HG03097 (cell line): ENCODE data around the gene MTF2.
"Not testable (repeated sequence)": the region's sequence is repeated elsewhere in the genome, so short reads cannot be mapped to it uniquely, and the experiment has no call there.

ENCODE experiments used
- ATAC-seq: cut with Tn5 transposase; IDR thresholded peaks from one replicate; pipeline ENCODE4 v1.9.1; 2021; ENCODE audit not compliant: unreplicated experiment, low FRiP score

Gene MTF2

DNA sequence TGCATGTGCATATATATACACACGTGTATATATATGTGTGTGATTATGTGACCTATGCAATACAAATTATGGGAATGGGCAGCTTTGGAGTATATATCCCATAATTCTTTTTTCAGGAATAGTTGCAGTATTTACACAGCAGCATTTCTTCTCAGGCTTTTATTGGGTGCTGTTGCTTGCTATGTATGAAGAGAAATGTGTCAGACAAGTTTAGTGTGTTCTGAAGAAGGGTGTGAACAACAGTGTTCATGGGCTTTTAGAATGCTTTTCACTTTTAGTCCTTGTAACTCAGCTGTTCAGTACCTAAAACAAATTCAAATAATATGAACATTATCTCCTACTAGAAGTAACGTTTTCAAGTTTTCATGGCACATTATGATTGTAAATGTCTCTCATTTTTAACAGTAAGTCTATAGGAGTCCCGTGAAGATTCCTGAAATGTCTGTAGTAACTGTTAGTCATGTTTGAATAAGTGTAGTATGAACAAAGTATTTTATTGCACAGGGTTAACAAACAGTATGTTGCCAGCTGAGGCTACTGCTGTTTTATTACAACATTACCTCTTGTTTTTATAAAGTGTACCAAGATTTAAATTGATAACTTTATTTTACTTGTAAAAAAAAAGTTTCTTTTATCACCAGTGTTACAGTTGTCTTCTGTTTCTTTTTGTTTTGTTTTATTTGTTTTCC is 58.7 kb downstream of the MTF2 start:
- ATAC-seq = no peak

- no peak for ATAC-seq
Measured at GRCh38 chr1:93140106-93140505, 61.0 kb downstream of the MTF2 start.

DNA sequence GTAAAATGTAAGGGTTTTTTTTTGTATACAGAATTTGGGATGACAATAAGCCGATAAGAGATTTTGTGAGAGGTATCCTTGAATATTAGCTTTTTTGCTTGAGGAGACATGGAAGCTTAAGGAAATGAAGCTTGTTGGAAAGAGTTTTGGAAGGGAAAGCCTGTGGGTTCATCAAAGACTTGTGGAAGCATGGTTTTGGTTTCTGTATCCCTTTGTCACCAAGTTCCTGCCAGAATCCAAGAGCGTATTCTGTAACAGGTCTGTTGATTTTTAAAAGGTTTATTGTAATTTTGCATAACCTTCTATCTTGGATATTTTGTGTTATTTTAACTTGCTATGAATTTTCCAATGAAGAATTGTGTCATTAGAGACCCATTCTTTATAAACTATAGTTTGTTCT is 63.1 kb downstream of the MTF2 start:
- no peak for ATAC-seq

DNA sequence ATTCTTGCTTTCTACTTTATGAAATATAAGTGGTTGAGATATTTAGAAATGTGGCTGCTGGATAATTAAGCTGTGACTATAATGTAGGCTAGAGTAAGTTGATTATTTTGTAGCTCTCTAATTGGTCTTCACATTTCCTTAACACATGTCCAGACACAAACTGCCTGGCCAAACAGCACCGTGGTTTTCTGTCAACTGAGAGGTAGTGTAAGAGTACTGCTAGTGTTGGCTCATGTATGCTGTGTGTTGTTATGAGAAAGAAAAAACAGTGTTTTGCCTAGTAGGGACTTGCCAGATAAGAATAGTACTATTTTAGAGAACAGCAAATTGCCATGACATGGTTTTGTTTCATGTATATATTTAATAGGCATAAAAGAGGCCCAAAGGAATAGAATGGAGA is 64.1 kb downstream of the MTF2 start:
- ATAC-seq = no peak

DNA sequence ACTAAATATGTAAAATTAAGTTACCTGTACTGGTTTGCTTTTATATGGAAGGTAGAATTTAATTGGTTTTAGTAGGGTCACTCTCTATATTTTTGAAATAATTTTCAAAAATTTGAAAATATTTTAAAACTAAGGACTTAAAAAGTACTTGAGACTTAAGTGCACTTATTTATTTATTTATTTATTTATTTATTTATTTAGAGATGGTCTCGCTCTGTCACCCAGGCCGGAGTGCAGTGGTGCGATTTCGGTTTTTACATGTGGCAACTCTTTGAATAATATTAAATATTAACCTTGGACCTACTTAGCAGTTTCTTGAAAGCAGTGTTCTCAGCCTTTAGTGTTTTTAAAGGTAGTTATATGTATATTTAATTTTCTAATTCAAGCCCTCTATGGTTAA is 64.7 kb downstream of the MTF2 start:
- no peak for ATAC-seq

- ATAC-seq = no peak
Measured at GRCh38 chr1:93148001-93148400, 68.9 kb downstream of the MTF2 start.

DNA sequence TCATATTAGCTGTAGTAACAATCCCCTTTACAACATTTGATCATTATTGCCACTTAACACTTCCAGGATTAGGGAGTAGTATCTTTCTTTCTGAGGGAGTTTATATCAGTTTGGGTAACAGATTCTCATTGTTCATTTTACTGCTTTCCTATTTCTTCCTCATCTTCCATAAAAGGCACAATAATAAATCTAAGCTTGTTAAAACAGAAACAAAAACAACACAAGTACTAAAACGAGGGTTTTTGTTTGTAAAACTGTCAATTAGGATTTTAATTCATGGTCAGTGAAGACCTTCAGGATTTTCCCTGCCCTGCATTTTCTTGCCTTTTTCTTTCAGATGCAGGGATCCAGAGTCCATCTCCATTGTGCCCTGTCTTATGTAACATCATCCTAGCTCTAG is 71.6 kb downstream of the MTF2 start:
- ATAC-seq = no peak

DNA sequence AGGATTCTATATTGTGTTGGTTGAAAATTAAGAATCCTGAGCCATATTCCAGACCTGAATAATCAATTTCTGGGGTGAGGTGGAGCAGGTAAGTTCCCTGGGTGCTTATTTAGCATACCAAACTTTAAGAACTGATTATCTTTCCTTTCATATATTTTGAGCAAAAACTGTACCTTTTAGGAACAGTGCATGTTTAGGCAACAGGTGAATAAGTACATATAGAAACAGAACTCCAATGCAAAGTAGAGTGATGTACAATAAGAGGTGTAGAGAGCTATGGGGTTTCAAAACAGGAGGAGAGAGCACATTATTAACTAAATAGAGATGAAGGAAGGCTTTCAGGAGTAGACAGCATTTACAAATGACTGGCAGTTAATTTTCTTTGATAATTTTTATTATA is 72.4 kb downstream of the MTF2 start:
- ATAC-seq = no peak

- no peak for ATAC-seq
Measured at GRCh38 chr1:93152835-93153234, 73.8 kb downstream of the MTF2 start.

- ATAC-seq = no peak
Measured at GRCh38 chr1:93154898-93155297, 75.8 kb downstream of the MTF2 start.

DNA sequence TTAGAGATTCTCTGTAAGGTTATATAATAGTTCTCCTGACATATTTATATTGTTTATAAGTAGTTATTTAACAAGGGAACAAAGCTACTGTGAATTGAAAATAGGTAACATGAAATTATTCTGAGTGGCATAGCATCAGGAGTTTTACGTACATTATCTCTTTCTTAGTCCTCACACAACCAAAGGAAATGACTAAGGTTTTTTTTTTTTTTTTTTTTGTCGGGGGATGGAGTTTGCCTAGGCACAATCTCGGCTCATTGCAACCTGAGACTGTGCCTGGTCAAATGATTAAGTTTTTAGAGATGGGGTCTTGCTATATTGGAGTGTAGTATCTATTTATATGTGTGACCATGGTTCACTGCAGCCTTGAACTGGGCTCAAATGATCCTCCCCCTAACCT is 76.3 kb downstream of the MTF2 start:
- ATAC-seq = no peak

GRCh38 chr1:93159337-93159736 is 80.3 kb downstream of the MTF2 start:
- ATAC-seq = no peak

DNA sequence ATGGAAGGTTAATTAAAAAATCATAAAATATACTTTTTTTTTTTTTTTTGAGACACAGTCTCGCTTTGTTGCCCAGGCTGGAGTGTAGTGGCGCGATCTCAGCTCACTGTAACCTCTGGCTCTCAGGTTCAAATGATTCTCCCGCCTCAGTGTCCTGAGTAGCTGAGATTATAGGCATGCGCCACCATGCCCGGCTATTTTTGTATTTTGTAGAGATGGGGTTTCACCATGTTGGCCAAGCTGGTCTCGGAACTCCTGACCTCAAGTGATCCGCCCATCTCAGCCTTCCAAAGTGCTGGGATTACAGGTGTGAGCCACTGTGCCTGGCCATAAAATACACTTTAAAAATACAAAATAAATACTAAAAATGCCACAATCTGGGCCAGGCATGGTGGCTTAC is 84.2 kb downstream of the MTF2 start:
- ATAC-seq = not testable (repeated sequence)

- no peak for ATAC-seq
Measured at GRCh38 chr1:93164816-93165215, 85.7 kb downstream of the MTF2 start.

DNA sequence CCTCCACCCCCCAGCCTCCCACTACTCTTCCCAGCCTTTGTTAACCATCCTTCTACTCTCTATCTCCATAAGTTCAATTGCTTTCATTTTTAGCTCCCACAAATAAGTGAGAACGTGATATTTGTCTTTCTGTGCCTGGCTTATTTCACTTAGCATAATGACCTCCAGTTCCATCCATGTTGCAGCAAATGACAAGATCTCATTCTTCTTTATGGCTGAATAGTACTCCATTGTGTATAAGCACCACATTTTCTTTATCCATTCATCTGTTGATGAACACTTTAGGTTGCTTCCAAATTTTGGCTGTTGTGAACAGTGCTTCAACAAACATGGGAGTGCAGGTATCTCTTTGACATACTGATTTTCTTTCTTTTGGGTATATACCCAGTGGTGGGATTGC is 86.8 kb downstream of the MTF2 start:
- ATAC-seq = not testable (repeated sequence)

DNA sequence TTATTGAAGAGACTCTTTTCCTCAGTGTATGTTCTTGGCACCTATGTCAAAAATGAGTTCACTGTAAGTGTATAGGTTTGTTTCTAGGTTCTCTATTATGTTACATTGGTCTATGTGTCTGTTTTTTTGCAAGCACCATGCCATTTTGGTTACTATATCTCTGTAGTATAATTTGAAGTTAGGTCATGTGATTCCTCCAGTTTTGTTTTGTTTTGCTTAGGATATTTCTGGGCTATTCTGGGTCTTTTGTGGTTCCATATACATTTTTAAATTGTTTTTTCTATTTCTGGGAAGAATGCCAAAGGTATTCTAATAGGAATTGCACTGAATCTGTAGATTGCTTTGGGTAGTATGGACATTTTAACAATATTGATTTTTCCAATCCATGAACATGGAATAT is 87.9 kb downstream of the MTF2 start:
- ATAC-seq = no peak

GRCh38 chr1:93170141-93170678 is 91.1 kb downstream of the MTF2 start:
- ATAC-seq = not testable (repeated sequence)

GRCh38 chr1:93171549-93172034 is 92.5 kb downstream of the MTF2 start:
- no peak for ATAC-seq

DNA sequence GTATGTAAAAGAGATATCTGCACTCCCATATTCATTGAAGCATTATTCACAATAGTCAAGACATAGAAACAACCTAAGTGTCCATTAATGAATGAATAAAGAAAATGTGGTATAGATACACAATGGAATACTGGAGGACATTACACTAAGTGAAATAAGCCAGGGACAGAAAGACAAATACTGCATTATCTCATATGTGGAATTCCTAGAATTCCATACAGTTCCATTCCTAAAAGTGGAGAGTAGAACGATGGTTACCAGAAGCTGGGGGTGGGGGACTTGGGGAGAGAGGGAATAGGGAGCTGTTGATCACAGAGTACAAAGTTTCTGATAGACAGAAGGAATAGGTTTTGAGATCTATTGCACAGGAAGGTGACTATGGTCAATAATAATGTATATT is 93.7 kb downstream of the MTF2 start:
- no peak for ATAC-seq

DNA sequence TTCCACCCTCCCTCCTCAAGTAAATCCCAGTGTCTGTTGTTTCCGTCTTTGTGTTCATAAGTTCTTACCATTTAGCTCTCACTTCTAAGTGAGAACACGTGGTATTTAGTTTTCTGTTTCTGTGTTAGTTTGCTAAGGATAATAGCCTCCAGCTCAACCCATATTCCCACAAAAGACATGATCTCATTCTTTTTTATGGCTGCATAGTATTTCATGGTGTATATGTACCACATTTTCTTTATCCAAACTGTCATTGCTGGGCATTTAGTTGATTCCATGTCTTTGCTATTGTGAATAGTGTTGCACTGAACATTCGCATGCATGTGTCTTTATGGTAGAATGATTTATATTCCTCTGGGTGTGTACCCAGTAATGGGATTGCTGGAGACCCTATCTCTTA is 95.6 kb downstream of the MTF2 start:
- ATAC-seq = not testable (repeated sequence)

GRCh38 chr1:93177991-93178390 is 98.9 kb downstream of the MTF2 start:
- ATAC-seq = no peak

- no peak for ATAC-seq
Measured at GRCh38 chr1:93178418-93178817, 99.3 kb downstream of the MTF2 start.
